M059J (cell line): ENCODE data around the gene SPATA31A3. TPM values are rescaled to one million over a fixed set of nuclear protein-coding genes. Genes with fewer than 3 reads are reported as not detected.
"Not testable (repeated sequence)": the region's sequence is repeated elsewhere in the genome, so short reads cannot be mapped to it uniquely, and the experiment has no call there.

Experiments used
- DNase-seq: peaks from one replicate; pipeline ENCODE4 v3.0.0-alpha.2; 2012; ENCODE audit warnings: low read depth
- total RNA-seq: library from RNA; depleted of rRNA; stranded (reverse); fragments of >200 nt; shearing (Covaris generic); gene quantifications from 2 replicates; pipeline ENCODE4 v1.2.3, GENCODE V29; 2014; rRNA removed

The SPATA31A3 gene
- total RNA-seq: not detected in 2 replicates

DNA sequence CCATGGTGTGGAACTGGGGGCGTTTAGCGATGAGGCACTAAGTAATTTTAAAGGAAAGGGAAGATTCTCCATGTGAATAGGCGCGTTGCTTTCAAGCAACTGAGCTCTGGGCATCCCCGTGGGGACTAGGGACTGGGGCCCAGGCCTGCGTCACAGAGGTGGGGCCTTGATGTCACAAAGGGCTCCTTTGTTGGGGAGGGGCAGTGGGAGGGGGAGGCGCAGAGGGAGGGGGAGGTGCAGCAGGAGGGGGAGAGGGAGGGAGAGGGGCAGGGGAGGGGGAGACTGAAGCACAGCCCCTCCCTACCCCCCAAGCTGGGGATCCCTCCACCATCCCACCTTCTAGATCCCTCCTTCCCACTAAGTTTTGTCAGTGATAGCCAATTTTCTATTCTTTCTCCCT is at the start of gene SPATA31A3:
SPATA31A3 (minus strand) TSS at position 101 of the 400 bp plus-strand sequence; CDS start at position 72, 29 bp downstream.
- not testable (repeated sequence) for DNase-seq

DNA sequence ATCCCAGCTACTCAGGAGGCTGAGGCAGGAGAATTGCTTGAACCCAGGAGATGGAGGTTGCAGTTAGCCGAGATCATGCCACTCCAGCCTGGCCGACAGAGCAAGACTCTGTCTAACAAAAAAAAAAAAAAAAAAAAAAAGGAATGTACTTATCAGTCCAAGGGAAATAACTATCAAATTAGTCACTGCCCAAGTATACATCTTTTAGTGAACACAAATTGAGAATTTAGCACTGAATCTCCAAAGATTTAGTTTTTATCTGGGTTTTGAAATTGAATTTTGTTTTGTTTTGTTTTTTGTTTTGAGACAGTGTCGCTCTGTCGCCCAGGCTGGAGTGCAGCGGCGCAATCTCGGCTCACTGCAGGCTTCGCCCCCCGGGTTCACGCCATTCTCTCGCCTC is 39.8 kb downstream of the SPATA31A3 start:
- peak; percentile 33 for DNase-seq

DNA sequence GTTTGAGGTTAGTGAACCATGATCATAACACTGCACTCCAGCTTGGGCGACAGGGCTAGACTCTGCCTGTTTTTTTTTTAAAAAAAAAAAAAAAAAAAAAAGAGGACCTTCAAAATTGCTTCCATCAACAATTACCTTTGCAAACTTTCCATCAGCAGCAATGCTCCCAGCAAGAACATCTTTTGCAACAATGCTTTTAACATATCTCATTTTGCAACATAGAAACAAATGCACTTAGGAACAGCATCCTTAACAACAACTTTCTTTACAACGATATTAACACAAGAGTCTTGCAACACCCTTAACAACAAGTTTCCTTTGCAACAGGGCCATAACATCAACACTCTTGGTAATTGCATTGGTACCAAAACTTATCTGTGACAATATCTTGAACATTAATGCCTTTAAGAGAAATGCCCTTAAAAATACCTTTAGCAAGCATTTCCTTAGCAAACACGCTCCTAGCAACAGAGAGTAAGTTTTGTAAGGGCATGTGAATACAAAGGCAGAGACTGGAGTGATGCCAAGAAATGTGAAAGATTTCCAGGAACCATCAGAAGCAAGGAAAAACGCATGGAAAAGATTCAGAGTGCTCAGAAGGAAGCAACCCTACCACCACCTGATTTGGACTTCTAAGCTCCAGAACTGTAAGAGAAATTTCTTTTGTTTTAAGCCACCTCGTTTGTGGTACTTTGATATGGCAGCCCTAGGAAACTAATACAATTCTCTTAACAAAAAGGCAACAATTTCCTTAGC is 49.8 kb downstream of the SPATA31A3 start:
- peak; percentile 16 for DNase-seq

DNA sequence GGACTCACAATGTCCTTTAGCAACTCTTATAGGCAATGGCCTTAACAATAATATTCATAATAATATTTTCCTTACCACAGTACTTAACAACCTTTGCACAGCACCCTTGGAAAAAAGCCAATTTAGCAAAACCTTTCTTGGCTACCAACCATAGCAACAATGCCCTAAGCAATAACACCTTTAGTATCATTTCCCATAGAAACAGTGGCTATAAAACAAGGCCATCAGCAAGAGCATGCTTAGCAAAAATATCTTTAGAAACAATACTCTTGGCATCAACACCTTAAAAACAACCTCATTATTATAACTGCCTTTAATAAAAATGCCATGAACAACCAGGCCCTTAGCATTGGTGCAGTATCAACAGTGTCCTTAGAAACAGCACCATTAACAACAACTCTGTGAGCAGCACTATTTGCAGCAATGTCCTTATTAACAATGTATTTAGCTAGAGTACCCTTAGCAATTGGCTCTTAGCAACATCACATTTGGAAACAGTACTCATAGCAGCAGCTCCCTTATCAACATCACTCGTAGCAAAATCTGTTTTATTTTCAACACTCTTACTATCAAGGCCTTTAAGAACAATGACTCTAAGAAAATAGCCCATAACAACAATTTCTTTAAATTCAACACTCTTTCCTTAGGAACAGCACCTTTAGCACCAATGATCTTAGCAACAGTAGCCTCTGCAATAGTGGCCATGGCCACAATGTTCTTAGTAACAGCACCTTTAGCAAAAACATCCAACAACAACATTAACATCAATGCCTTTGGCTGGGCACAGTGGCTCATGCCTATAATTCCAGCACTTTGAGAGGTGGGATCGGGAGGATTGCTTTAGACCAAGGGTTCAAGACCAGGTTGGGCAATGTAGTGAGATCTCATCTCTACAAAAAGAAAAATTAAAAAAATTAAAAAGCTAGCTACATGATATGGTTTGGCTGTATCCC is 52.2 kb downstream of the SPATA31A3 start:
- DNase-seq: not testable (repeated sequence)

DNA sequence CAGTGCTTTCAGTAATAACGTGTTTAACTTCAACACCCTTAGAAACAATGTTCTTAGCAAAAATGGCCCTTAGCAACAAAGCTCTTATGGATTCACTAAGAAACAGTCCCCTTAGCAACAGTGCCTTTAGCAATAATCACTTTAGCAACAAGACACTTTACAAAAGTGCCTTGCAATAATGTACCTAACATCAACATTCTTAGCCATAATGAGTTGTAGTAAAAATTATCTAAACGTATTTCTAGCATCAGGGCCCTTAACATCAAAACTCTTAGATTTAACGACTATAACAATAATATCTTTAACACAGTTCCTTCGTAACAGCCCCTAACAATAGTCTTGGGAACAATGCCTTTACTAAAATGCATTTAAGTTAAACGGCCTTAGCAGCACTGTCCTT is 54.0 kb downstream of the SPATA31A3 start:
- DNase-seq: not testable (repeated sequence)

DNA sequence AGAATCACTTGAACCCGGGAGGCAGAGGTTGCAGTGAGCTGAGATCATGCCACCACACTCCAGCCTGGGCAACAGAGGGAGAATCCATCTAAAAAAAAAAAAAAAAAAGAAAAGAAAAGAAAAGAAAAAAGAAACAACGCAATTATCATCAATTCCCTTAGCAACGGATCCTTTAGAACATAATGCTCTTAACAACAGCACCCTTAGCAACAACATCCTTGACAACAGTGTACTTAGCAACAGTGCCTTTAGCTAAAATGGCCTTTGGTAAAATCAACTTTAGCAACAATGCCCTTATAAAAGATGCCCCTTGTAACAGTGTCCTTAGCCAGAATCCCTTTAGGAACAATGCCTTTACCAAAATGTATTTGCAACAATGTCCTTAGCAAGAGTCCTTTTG is 54.7 kb downstream of the SPATA31A3 start:
- DNase-seq: not testable (repeated sequence)

Other genes with a start within 250 kb of the SPATA31A3 start
- gene ZNF658, start 91.8 kb downstream of the SPATA31A3 start, total RNA-seq: 2.0 and 2.2 TPM in 2 replicates